ENCODE measurements around the gene SP2.
"Not testable (repeated sequence)": the region's sequence is repeated elsewhere in the genome, so short reads cannot be mapped to it uniquely, and the experiment has no call there.

Gene SP2

GRCh38 chr17:47894498-47895346 lies 1.3 kb upstream of the SP2 start:
- no peak for DNase-seq

- no peak for DNase-seq
Observed at GRCh38 chr17:47895347-47895855, 635 bp upstream of the SP2 start.

- DNase-seq, result no peak
Observed at GRCh38 chr17:47896672-47897490, 845 bp downstream of the SP2 start.

DNA sequence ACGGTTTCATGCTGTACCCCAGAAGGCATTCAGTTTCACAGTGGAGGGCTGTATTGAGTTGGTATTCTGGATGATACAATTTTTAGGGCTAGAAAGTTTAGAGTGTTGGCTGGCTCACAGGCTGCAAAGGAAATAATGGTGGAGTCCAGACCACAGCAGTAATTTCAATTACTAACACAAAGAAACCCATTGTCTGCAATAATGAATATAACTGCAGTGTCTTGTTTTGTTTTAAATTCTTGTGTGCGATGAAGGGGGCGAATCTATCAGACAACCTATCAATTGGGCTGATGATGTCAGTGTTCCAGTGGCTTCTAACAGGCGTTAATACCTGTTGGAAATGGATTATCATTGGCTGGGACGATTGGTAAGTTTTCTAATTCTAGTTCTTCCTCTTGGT lies 1.5 kb downstream of the SP2 start:
- DNase-seq, result no peak

DNA sequence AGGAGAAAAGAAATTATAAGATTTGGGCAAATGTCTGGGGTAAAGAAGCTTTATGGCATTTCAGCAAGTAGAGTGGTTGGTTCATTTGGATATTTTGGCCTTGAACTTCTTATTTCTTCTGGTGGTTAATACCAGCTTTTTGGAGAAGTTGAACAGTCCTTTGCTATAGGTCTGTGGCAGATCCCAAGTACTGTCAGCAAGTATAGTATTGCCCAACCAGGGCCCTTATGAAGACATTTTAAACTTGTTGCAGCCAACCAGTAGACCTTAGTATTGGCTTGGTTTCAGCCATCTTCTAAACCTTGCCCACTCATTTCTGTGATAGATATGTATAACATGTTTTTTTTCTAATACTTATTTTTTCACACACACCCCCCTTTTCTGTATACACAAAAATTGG lies 2.2 kb downstream of the SP2 start:
- no peak for DNase-seq

GRCh38 chr17:47899643-47900042 lies 3.6 kb downstream of the SP2 start:
- DNase-seq, result no peak

GRCh38 chr17:47901423-47901822 lies 5.4 kb downstream of the SP2 start:
- no peak for DNase-seq

GRCh38 chr17:47902039-47902744 lies 6.2 kb downstream of the SP2 start:
- no peak for DNase-seq

- DNase-seq, result no peak
Observed at GRCh38 chr17:47905221-47905733, 9.2 kb downstream of the SP2 start.

GRCh38 chr17:47906443-47906842 lies 10.4 kb downstream of the SP2 start:
- DNase-seq, result no peak

DNA sequence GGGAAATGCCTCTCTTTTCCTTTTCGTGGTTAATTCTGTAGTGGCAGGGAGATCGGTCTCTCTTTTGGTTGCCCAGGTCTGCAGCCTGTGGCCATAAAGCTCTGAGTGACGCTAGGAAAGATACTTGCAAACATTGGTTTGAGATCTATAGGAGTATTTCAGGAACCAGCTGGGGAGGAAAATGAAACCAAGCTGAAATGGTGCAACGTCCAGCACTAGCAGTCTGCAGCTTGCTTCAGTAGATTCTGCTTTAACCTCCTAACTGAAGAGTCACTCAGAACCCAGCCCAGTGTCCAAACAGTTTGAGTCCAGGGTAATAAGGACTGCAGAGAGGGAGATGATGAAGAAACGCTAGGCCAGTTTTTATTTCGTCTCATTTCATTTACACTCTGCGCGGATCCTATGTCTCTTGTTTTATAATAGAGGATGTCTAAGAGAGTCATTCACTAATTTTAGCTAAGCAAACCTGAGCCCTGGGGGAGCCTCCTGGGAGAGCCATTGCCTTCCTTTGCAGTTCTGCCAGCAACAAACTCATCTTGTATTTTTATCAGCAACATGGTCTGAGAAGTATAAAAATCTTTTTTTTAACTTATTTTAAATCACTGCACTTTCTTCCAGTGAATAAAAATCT lies 12.0 kb downstream of the SP2 start:
- DNase-seq, result no peak

DNA sequence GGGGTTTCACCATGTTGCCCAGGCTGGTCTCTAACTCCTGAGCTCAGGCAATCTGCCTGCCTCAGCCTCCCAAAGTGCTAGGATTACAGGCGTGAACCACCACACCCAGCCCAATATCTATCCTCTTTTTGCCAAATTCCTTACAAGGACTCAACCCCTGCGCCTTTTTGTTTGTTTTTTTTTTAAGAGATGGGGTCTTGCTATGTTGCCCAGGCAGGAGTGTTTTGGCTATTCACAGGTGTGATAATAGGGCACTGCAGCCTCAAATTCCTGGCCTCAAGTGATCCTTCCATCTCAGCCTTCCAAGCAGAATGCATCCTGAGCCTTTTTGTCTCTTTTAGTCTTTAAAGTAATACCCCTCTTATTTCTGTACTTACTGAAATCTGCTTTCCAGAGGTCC lies 17.0 kb downstream of the SP2 start:
- DNase-seq, result no peak

- DNase-seq, result no peak
Observed at GRCh38 chr17:47914306-47914948, 18.4 kb downstream of the SP2 start.

DNA sequence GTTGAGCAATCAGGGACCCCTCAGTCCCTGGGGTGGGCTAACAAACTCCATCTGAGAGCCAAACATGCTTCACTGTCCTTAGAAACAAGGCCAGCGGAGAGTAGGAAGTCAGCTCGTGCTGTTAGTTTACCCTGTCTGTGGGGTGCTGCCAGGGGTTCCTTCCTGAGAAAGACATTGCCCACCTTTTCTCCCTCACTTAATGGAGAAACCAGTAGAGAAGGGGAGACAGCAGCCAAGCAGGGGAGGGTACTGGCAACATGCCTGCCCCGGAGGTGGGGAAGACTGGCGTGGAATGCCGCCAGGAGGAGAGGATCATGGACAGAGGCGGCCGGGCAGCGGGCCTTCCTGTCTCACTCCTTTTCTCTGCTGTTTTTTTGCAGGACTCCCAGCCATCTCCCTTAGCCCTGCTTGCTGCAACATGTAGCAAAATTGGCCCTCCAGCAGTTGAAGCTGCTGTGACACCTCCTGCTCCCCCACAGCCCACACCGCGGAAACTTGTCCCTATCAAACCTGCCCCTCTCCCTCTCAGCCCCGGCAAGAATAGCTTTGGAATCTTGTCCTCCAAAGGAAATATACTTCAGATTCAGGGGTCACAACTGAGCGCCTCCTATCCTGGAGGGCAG lies 19.9 kb downstream of the SP2 start:
- no peak for DNase-seq

- no peak for DNase-seq
Observed at GRCh38 chr17:47916489-47917208, 20.6 kb downstream of the SP2 start.

- no peak for DNase-seq
Observed at GRCh38 chr17:47917581-47917980, 21.5 kb downstream of the SP2 start.

DNA sequence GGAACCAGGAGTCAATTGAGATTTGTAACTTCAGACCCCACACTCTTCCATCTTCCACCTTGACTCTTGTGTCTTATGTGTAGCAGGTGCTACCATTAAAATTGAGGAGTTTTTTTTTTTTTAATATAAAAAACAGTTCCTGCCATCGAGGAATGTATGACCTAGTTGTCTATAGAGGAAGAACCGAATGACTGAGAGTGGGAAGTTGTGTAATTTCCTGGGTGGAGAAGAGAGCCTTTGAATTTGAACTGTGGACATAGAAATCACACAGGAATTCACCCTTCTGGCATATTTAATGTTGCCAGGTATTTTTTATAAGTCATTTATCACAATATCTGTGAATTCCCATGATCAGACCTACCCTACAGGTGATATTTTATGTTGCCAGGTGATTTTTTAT lies 22.0 kb downstream of the SP2 start:
- no peak for DNase-seq

DNA sequence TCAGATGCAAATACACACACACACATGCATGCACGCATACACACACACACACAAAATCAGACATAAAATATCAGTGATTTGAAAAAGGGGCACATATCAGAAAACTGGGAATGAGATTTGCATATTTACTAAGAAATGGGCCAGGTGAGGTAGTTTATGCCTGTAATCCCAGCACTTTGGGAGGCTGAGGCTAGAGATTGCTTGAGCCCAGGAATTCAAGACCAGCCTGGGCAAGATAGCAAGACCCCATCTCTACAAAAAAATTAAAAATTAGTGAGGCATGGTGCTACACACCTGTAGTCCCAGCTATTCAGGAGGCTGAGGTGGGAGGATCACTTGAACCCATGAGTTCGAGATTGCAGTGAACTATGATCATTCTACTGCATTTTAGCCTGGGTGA lies 23.0 kb downstream of the SP2 start:
- no peak for DNase-seq

DNA sequence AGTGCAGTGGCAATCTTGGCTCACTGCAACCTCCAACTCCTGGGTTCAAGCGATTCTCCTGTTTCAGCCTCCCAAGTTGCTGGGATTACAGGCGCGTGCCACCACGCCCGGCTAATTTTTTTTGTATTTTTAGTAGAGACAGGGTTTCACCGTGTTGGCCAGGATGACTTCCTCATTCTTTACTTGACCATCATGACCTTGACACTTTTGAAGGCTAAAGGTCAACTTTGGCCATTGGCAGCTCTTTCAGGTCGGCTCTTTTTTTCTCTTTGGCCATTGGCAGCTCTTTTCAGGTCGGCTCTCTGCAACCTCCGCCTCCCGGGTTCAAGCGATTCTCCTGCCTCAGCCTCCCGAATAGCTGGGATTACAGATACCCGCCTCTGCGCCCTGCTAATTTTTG lies 23.9 kb downstream of the SP2 start:
- DNase-seq, result not testable (repeated sequence)

DNA sequence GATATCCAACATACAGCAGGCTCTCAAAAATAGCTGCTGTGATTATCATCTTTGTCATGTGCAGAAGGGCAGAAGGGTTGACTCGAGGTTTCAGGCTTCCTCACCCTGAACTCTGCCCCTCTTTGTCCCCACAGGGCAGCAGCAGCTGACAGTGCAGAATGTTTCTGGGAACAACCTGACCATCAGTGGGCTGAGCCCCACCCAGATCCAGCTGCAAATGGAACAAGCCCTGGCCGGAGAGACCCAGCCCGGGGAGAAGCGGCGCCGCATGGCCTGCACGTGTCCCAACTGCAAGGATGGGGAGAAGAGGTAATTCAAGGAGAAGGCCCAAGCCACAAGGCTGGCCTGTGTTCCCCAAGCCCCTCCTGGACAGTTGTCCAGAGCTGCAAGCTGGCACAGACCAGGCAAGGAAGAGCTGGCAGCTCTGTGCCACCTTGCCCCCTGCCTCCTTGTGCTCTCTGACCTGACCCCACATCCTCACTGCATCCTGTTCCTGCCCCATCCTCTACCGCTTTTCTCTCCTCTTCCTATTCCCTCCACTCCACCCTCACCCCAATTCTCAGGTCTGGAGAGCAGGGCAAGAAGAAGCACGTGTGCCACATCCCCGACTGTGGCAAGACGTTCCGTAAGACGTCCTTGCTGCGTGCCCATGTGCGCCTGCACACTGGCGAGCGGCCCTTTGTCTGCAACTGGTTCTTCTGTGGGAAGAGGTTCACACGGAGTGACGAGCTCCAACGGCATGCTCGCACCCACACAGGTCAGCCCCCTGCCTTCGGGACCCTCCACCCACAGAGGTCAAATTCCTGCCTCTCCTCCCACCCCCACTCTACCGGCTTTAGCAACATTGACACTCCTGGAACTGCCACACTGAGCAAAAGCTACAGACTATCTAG lies 29.0 kb downstream of the SP2 start:
- DNase-seq, result no peak
